Activated CD8-positive, alpha-beta T cell treated with anti-CD3 and anti-CD28 coated beads, Interleukin-2, amount 10 ng/mL, durations not matched to agents 7 days and 5 days (primary cell): ENCODE data around the gene CES2. TPM values are rescaled to one million over a fixed set of nuclear protein-coding genes. Genes with fewer than 3 reads are reported as not detected.
A peak's percentile ranks its signal among the peaks of the same experiment; 100 is the strongest.

Experiments
- ATAC-seq: fragments of 150-1000 bp; cut with Tn5 transposase; one replicate; pipeline ENCODE4 v1.10.0; 2021; ENCODE audit warnings: moderate library complexity
- CTCF ChIA-PET: fragments of 350-600 bp; sonication (Branson Sonifier 250); formaldehyde crosslinking; loops from one replicate; lab custom pipeline; 2021; ENCODE audit warnings: antibody characterized with exemption; lab: Charles Lee
- POLR2A ChIA-PET: fragments of 350-600 bp; sonication (Branson Sonifier 250); formaldehyde crosslinking; loops from one replicate; lab custom pipeline; 2021; ENCODE audit warnings: antibody characterized with exemption; lab: Charles Lee
- DNase-seq: peaks from one replicate; pipeline ENCODE4 v3.0.0-alpha.2; 2020
- H3K27ac Mint-ChIP-seq: one replicate; pipeline ENCODE4 v1.8.0; 2021; ENCODE audit warnings: mild to moderate bottlenecking, mixed read lengths
- H3K27me3 Mint-ChIP-seq: one replicate; pipeline ENCODE4 v1.8.0; 2021; ENCODE audit warnings: low read depth, mixed read lengths
- H3K36me3 Mint-ChIP-seq: one replicate; pipeline ENCODE4 v1.8.0; 2021; ENCODE audit warnings: low read depth, mixed read lengths
- H3K4me1 Mint-ChIP-seq: one replicate; pipeline ENCODE4 v1.8.0; 2021; ENCODE audit warnings: low read depth, mixed read lengths
- H3K4me3 Mint-ChIP-seq: one replicate; pipeline ENCODE4 v1.8.0; 2021; ENCODE audit warnings: mild to moderate bottlenecking, mixed read lengths
- H3K9me3 Mint-ChIP-seq: one replicate; pipeline ENCODE4 v1.8.0; 2022; ENCODE audit warnings: mixed read lengths; ENCODE audit not compliant: insufficient read depth
- total RNA-seq, 2 experiments: library from RNA; stranded (reverse); gene quantifications; one replicate each; pipeline ENCODE4 v1.2.3, GENCODE V29; 2021

The CES2 gene
- total RNA-seq, 2 experiments from 2014 or later = 29.7 to 34.0 TPM

DNA sequence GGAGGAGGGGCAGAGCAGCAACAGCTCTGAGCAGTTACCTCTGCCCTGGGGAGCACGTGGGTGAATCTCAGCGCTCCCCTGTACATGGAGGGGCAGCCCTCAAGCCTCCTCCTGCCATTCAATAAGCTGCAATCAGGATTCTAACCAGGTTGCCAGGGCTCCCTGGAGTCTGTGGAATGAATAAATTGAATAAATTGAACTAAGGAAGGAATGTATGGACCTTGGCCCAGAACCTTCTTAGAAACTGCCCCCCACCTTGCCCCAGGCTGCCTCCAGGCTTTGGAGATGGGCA, 15.1 kb upstream of the CES2 start:
- ChIA-PET POLR2A (no interaction called here), CTCF (interaction anchor here (1.9 kb wide), 1 partner anchor 25 kb away, joined by 7 read pairs; no protein-coding TSS in a partner anchor)
- Mint-ChIP-seq H3K36me3 (no peaks in the 10 kb centered on the region), H3K4me1 (peaks cover 4% of the 10 kb centered on the region), H3K9me3 (no peaks in the 10 kb centered on the region), H3K27me3 (peaks cover 28% of the 10 kb centered on the region), H3K4me3 (no peak overlapping the region), H3K27ac (no peak overlapping the region)
- ATAC-seq (no peak), DNase-seq (no peak)

DNA sequence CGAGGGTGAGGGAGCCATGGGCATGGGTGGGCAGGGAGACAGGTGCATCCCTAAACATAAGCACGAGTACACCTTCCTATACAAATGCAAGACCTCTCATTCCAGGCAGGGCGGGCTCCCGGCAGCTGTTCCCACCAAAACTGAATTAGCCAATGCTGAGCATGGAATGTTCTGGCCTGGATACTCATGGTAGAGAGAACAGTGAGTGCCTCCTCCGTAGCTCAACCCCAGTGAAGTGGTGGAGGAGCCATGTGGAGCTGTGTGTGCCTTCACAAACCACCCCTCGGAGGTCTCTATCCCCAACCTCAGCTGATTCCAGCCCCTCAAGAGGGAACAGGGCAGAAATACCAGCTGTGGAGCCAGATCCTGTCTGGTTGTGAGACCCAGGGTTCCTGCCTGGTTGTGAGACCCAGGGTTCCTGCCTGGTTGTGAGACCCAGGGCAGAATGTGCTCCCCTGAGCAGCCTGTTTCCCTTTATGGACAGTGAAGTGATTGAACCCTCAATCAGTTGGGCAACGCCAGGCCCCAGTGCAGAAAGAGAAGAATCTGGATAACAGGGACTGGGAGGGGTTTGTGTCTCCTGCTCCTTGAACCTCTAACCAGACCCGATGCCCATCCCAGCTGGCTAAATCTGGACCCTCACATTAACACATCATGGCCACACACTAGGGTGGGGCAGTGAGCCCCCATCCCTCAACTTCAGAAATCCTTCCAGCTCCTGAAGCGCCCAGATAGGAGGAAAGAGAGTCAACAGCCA, 14.2 kb upstream of the CES2 start:
- no peak for ATAC-seq
- Mint-ChIP-seq H3K4me3 (no peak overlapping the region), H3K9me3 (no peaks in the 10 kb centered on the region), H3K36me3 (no peaks in the 10 kb centered on the region), H3K27ac (no peak overlapping the region), H3K27me3 (peaks cover 36% of the 10 kb centered on the region), H3K4me1 (peaks cover 11% of the 10 kb centered on the region)
- ChIA-PET POLR2A (interaction anchor here (1.2 kb wide), 1 partner anchor 12 kb away, joined by 3 read pairs; no protein-coding TSS in a partner anchor), CTCF (no interaction called here)
- DNase-seq = no peak

DNA sequence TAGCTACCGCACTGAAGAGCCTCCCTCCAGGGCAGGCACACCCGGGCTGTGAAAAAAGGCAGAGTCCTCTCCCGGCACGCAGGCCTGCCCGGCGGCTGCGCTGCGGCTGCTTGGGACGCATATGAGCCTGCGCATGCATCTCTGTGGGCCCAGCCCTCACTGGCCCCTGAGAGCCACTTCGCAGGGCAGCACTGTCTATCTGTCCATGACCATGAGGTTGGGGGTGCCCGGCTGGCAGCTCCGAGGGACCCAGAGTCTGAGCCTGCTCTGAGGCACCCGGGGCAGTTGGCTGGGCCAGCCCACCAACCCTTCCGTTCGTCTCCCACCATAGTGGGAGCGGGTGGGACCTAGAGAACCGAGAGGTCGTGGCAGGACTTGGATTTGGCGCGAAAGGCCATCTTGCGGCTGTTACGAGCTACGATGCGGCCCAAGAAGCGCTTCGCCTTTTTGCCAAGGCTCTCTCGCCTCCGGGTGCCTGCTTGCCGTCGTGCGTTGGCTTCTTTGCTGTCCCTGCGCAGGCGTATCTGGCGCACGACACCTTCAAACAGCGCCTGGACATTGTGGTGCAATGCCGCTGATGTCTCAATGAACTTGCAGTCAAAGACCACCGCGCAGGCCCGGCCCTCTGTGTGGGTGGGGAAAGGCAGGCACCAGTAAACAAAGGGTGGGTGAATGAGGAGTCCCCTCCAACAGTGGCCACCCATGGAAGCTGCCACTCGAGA, 13.4 kb upstream of the CES2 start:
- ATAC-seq (no peak), DNase-seq (no peak)
- Mint-ChIP-seq H3K36me3 (no peaks in the 10 kb centered on the region), H3K9me3 (no peaks in the 10 kb centered on the region), H3K27me3 (peaks cover 34% of the 10 kb centered on the region), H3K27ac (no peak overlapping the region), H3K4me1 (peaks cover 11% of the 10 kb centered on the region), H3K4me3 (no peak overlapping the region)
- ChIA-PET CTCF (no interaction called here), POLR2A (interaction anchor here (1.2 kb wide), 1 partner anchor 11 kb away, joined by 3 read pairs; no protein-coding TSS in a partner anchor)

DNA sequence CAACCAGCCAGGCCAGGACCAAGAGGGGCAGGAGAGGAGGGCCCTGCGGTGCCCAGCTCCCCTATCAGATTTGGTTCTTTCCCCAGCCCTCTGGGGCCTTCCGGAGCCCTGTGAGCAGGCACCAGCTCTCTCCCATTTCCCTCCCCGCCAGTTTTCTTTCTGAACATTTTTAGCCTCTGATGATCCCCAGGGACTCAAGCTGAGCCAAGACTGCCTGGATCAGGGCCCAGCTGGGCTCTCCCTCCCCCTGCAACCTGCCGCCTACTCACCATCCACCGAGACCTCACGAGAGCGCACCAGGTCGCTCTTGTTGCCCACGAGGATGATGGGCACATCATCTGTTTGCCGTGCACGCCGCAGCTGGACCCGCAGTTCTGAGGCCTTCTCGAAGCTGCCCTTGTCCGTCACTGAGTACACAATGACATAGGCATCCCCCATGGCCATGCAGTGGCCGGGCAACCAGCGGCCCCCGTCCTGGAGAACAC, 12.0 kb upstream of the CES2 start:
- no peaks in the 10 kb centered on the region for H3K36me3 Mint-ChIP-seq
- no peaks in the 10 kb centered on the region for H3K9me3 Mint-ChIP-seq
- no peak overlapping the region for H3K4me3 Mint-ChIP-seq
- ATAC-seq (no peak), DNase-seq (no peak)
- ChIA-PET POLR2A (no interaction called here), CTCF (interaction anchor here (0.7 kb wide), 1 partner anchor 54 kb away, joined by 3 read pairs; no protein-coding TSS in a partner anchor)
- peaks cover 19% of the 10 kb centered on the region for H3K4me1 Mint-ChIP-seq
- no peak overlapping the region for H3K27ac Mint-ChIP-seq
- H3K27me3 Mint-ChIP-seq = peaks cover 34% of the 10 kb centered on the region

DNA sequence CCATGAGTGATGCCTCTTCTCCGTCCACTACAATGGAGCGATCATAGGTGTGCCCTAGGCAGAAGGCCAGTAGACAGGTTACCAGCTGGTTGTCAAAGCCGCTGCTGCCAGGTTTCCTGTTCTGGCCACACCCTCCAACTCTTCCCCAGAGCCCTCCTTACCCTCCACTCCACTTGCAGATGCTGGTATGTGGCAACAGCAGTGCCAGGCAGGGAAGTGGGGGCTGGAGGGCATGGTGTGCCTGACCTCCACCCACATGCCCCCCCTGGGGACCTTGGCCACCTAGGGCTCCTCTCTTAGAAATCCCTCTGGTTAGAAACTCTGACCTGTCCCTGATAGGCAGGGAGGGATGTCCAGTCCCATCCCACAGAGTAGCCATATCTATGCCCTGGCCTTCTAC, 11.4 kb upstream of the CES2 start:
- DNase-seq (no peak), ATAC-seq (no peak)
- ChIA-PET CTCF (no interaction called here), POLR2A (no interaction called here)
- no peak overlapping the region for H3K4me3 Mint-ChIP-seq
- H3K36me3 Mint-ChIP-seq = no peaks in the 10 kb centered on the region
- peaks cover 22% of the 10 kb centered on the region for H3K4me1 Mint-ChIP-seq
- H3K9me3 Mint-ChIP-seq = no peaks in the 10 kb centered on the region
- no peak overlapping the region for H3K27ac Mint-ChIP-seq
- peaks cover 34% of the 10 kb centered on the region for H3K27me3 Mint-ChIP-seq

DNA sequence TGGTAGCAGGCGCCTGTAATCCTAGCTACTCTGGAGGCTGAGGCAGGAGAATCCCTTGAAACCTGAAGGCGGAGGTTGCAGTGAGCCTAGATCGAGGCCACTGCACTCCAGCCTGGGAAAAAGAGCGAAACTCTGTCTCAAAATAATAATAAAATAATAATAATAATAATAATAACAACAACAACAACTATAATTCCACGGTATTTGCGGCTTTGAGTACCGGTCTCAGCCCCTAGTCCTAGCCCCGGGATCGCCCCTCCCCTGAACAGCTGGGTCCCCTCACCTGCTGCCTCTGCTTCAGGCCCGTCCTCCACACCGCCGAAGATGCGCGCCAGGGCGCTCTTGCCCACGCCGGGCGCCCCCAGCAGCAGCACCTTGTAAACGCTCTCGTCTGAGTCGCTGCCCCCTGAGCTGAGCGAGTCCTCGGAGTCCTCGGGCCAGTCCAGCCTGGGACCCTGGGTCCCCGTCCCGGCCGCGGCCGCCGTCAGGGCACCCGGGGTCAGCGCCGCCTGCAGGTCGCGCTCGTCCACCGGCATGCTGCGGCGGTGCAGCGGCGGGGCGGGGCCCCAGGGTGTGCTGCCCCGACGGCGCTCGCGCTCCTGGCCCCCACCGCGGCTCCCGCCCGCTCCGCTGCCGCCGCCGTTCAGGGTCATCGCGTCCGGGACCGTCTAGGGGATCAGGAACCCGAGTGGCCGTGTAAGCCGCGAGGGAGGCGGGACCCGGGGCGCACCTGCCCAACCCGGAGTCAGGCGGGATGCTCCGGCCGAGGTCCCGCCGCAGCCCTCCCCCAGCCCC, 10.6 kb upstream of the CES2 start:
- DNase-seq (peak; percentile 52), ATAC-seq (peak; percentile 75)
- Mint-ChIP-seq H3K9me3 (no peaks in the 10 kb centered on the region), H3K4me1 (peaks cover 22% of the 10 kb centered on the region), H3K27ac (no peak overlapping the region), H3K27me3 (peaks cover 34% of the 10 kb centered on the region), H3K4me3 (peak overlapping the region; percentile 53), H3K36me3 (no peaks in the 10 kb centered on the region)
- CTCF ChIA-PET = interaction anchor here (0.8 to 4.2 kb wide), 4 partner anchors 30 to 94 kb away, joined by 3 to 27 read pairs (median 4); partner anchors contain the start of gene NAE1
- POLR2A ChIA-PET = interaction anchor here (0.5 to 0.6 kb wide), 2 partner anchors 98 to 343 kb away, joined by 3 read pairs; no protein-coding TSS in a partner anchor

DNA sequence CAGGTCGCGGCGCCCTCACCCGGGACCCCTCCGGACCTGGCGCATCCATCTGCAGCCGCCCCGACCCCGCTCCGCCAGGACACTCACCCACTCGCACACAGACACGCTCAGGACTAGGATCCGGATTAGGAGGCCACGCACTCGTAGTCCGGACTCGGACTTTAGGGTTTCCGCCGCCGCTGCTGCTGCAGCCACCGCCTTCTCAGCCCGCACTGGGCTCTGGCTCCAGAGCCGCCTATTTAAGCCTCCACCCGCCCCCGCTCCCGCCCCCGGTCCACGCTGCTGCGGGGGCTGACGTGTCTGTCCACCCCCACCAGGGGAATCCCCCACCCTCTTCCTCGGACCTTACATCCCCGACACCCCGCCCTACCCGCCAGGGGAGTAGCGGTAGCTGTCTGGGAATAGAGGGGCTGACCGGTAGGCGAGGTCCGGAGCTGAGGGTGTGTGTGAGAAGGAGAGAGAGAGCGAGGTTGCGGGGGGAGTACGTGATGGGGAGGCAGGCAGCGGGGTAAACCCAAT, 9.9 kb upstream of the CES2 start, which contains the start of gene RRAD:
TSS of gene RRAD (minus strand) at position 214 of the 519 bp plus-strand sequence. CDS start 356 bp downstream, outside the sequence.
- CTCF ChIA-PET = interaction anchor here (0.9 to 4.2 kb wide), 8 partner anchors 15 to 94 kb away, joined by 3 to 94 read pairs (median 4); partner anchors contain the start of gene NAE1
- no peak for DNase-seq
- H3K27ac Mint-ChIP-seq = no peak within 1 kb of the TSS
- H3K9me3 Mint-ChIP-seq = no peaks in the 10 kb centered on the region
- H3K36me3 Mint-ChIP-seq = peaks cover 4% of the 10 kb centered on the region
- H3K4me1 Mint-ChIP-seq = peaks cover 22% of the 10 kb centered on the region
- peak within 1 kb of the TSS; percentile 53 for H3K4me3 Mint-ChIP-seq
- H3K27me3 Mint-ChIP-seq = peaks cover 34% of the 10 kb centered on the region
- peak; percentile 25 for ATAC-seq
- POLR2A ChIA-PET = interaction anchor here (0.5 to 0.8 kb wide), 4 partner anchors 26 to 343 kb away, joined by 3 read pairs; no protein-coding TSS in a partner anchor

DNA sequence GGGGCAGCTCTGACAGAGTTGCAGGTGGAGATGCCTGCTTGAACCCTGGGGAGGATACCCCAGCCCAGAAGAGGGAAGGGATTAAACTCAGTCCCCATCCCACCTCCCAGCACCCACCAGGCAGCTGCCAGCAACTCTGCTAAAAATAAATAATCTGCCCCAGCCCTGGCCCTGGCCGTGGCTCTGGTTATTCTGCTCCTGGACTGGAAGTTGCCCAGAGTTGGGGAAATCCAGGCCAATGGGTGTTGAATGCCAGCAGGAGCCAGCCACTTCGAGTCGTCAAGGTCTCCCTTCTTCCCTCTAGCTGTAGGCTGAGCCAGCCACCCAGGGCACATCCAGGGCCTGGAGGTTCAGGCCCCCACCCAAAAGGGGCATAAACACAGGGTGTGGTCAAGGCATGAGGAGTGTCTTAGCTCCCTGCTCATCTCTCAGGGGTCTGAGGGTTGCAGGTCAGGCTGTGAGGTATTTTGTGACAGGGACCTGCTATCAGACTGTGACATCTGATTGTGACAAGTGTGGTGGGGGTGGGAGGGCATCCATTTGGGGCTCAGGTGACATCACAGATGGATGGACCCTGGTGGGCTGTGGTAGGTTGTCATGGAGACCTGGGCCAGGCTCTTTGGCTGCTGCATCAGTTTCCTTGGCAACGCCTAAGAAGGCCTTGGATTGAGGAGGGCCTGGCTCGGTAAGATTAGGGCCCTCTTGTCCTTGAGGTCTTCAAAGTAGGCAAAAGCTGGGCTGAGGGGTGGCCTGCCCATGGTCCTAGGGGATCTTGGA, 9.0 kb upstream of the CES2 start:
- no peak for DNase-seq
- Mint-ChIP-seq H3K27me3 (peaks cover 28% of the 10 kb centered on the region), H3K4me3 (no peak overlapping the region), H3K36me3 (peaks cover 5% of the 10 kb centered on the region), H3K4me1 (peaks cover 22% of the 10 kb centered on the region), H3K27ac (no peak overlapping the region), H3K9me3 (no peaks in the 10 kb centered on the region)
- ChIA-PET CTCF (interaction anchor here (0.9 to 4.2 kb wide), 9 partner anchors 16 to 318 kb away, joined by 3 to 94 read pairs (median 4); partner anchors contain the start of gene NAE1), POLR2A (interaction anchor here (0.6 to 1.4 kb wide), 4 partner anchors 8 to 167 kb away, joined by 3 read pairs; partner anchors contain the start of gene CDH16)
- ATAC-seq = no peak

DNA sequence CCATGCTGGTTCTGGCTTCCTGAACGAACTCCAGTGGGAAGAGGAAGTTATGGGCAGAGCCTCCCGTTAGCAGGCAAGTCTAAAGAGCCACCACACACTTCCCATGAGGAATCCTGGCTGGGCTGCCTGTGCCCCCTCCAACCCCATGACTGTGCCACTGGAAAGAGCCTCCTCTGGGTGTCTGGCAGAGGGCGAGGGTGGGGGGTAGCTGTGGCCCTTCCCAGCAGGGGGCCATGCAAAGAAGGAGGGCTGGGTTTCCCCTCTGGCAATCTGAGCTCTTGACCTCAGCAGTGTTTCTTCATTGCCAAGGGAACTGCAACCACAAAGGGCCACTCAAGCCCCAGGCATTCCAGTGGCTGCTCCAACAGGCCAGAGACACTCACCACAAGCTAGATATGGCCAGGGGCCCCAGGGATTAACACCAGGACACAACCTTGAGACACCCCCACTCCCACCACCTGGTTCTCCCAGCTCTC, 8.3 kb upstream of the CES2 start:
- ChIA-PET CTCF (interaction anchor here (1.0 to 4.2 kb wide), 7 partner anchors 17 to 319 kb away, joined by 3 to 94 read pairs (median 5); partner anchors contain the start of gene NAE1), POLR2A (interaction anchor here (1.4 kb wide), 1 partner anchor 9 kb away, joined by 3 read pairs; the partner anchor contains the start of gene CDH16)
- H3K27me3 Mint-ChIP-seq = peaks cover 27% of the 10 kb centered on the region
- DNase-seq (no peak), ATAC-seq (no peak)
- no peak overlapping the region for H3K27ac Mint-ChIP-seq
- H3K9me3 Mint-ChIP-seq = no peaks in the 10 kb centered on the region
- no peak overlapping the region for H3K4me3 Mint-ChIP-seq
- peaks cover 7% of the 10 kb centered on the region for H3K36me3 Mint-ChIP-seq
- peaks cover 22% of the 10 kb centered on the region for H3K4me1 Mint-ChIP-seq
